Hematopoietic multipotent progenitor cell (in vitro differentiated cells): ENCODE measurements around the gene RARB. TPM values are rescaled to one million over a fixed set of nuclear protein-coding genes. Genes with fewer than 3 reads are reported as not detected.

Experiments used
- DNase-seq, 3 donors: peaks; one replicate each; pipeline ENCODE4 v3.0.0-alpha.2; 2011 to 2015; ENCODE audit warnings: low read depth in 2 of 3, low spot score in 2 of 3
- total RNA-seq: library from RNA; depleted of rRNA; stranded (reverse); fragments of >200 nt; gene quantifications from one replicate; pipeline ENCODE4 v1.2.3, GENCODE V29; 2012

Gene RARB
- total RNA-seq, 1 donor, result under 0.01 TPM

DNA sequence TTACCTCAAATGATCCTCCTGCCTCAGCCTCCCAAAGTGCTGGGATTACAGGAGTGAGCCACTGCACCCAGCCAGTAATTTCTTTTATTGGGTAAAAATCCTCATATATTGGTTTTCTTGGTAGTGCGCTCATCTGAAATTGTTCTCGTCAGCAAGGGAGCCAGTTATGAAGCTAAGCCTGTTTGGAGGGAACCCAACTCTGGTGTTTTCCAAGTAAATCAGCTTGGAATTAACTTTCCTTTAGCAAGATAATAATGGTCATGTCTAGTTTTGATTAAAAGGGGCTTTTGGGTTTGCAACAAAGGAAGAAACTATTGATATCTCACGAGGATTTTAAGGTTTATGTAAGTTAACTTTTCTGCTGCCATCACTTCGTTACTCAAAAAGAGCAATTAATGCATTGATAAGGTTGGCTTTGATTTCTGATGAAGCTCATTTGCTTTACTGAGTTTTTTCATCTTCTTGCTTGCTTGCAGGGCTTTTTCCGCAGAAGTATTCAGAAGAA, 72.7 kb downstream of the RARB start:
- no peak for DNase-seq

DNA sequence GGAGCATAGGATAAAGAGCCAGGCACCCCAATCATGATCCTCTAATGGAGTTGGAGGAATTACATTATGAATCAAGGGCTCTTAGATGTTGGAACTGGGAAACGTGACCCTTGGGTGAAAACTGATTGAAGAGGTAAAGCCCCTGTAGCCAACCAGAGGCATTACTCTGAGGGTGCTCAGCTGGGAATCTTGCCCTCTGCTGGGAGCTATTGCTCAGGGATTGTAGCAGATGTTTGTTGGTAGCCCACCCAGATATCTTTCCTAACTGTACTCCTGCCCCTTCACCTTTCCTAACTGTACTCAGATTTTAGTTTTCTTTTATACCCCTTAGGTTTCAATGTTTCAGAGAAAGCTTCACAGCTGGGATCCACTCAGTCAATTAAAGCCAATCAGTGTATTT, 74.2 kb downstream of the RARB start:
- no peak for DNase-seq

DNA sequence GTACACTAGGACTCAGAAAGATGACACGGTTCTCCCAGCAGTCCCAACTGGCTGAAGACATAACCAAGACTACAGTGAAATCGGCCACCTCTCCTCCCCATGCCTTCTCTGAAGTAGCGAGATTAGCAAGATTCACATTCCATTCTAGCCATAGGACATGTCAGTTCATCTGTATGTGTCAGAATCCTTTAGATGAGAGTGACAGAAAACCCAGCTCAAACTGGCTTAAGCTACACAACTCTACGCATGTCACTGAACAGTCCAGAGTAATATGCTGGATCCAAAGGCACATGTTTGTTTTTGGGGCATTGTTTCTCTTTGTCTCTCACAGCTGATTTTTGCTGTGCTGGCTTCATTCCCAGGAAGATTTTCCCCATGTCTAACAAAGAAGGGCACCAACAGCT, 75.8 kb downstream of the RARB start:
- DNase-seq, result no peak

DNA sequence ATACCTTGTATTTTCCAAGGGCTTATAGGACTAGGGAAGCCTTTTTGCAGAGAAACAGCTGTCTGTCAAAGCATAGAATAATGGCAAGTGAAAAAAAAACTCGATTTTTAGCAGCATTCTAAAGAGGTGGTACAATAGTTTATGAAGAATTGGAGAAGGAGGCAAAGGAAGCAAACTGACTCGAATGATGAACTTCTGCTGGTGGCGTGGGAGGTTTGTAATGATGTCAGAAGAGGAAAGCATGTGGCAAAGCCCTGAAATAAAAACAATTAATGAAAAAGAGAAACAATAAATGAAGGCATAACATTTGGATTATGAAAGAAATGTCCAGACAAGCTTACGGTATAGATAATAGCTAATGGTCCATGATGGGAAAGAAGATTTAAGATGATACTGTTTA, 77.5 kb downstream of the RARB start:
- no peak for DNase-seq

DNA sequence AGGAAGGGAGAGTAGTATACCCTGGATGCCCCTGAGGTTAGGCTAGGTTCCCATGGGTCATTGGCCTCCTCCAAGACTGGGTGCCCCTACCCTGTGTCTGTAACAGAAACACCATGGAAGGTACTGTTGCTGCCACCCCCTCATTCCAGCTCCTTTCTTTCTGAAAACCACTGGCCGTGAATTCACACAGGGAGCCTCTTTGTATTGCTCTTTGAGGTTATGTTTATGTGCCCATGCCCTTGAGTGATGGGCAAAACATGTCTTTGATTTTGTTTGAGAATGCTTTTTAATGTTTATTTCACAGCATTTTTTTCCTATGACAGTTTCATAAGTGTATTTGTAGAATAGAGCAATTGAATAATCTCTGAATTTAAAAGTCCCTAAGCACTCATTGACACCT, 79.7 kb downstream of the RARB start:
- no peak for DNase-seq

DNA sequence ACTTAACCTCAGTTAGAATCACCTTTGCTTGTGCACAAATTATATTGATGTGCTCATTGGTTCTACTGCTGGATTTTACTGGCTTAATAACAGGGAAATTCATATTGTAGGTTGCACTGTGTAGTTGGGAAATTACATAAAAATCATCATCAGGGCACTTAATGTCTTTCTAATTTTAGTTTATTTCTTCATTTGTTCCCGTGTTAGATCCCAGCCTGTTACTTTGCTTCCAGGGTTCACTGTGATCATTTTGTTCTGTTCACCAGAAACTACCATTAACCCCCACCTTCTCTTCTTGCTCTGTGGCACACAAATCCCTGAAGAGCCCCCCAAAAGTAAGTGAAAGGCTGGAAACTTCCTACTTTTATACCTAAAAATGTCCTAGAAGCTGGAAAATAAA, 80.4 kb downstream of the RARB start:
- DNase-seq, result no peak

DNA sequence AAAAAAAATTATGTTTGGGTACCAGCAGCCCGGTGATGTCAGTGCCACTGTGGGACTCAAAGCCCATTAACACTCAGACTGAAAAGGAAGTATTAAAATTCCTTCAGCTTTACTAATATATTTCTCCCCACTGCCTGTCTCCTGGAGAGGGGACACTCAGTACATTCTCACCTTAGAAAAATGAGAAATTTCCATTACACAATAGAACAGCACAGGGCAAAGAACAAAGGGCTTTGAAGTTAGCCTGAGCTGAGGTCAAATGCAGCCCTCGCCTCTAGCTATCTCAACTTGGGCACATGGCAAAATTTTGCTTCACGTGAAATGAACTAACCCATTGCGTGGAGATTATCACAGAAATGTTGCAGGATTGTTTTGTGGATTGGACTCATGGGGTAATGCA, 80.8 kb downstream of the RARB start:
- DNase-seq, result no peak

DNA sequence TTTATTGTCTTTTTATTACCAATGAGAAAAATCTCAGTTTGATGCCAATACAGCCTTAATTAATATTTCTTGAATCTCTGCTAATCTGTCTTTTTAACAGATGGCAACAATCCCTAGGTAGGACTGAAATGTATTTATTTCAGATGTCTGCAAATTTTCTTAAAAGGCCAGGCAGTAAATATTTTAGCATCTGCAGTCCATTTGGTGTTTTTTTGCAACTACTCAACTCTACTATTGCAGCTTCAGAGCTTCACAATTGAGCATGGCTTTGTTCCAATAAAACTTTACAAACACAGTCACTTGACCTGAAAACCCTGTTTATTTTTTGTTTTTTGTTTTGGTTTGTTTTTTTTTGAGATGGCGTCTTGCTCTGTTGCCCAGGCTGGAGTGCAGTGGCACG, 82.7 kb downstream of the RARB start:
- no peak for DNase-seq

DNA sequence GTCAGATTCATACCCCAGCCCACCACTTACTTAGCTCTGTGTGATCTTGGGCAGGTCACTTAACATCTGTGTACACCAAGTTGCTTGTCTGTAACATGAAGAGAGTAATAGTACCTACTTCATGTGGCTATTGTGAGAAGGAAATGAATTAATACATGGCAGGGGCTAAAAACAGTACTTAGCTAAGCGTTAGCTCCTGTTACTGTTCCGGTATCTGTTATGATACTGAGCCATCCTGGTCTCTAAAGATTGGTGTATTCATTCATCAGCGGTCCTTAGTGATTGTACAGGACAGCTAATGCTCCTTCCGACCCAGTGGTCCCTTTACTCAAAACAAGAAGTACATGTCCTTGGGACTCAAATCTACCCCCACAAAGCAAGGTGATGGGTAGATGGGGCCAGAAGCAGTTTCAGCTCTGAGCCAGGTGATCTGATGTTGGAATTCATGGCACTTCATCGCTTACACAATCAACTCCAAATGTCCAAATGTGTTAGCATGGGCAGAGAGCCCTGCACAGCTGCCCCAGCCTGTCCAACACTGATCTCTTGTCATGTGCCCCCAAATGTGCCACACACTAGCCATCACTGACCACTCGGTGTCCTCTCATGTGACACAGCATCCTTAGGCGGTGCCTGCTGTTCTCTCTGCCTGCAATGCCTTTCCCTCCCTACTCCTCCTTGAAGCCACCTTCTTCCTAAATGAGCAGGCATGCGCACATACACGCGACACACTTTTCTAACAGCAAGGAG, 84.1 kb downstream of the RARB start:
- no peak for DNase-seq

DNA sequence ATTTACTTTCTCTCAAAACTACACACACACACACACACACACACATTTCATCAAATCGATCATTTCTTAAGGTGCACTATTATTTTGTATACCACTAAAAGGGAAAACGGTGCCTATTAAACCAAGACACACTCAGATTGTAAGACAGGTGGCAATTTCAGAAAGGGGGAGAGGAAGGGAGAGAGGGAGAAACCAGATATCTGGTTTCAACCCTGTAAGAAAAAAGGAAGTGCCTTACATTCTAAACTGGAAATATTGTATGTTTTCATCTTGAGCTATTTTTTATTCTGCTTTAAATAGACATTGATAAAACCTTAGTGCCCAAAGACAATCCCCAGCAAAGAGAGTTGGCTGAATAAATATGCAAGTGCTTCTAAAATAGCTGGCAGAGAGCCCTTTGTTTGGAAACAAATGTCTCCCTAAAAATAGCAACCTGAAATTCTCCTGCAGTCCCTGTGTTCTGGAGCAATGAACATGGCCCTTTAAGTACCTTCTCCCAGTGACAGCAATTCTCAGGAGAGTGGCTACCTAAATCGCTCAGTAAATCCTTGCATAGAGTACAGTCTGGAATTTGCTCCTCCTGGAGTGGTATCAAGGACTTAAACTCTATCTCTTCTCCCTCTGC, 85.7 kb downstream of the RARB start:
- DNase-seq, result no peak

DNA sequence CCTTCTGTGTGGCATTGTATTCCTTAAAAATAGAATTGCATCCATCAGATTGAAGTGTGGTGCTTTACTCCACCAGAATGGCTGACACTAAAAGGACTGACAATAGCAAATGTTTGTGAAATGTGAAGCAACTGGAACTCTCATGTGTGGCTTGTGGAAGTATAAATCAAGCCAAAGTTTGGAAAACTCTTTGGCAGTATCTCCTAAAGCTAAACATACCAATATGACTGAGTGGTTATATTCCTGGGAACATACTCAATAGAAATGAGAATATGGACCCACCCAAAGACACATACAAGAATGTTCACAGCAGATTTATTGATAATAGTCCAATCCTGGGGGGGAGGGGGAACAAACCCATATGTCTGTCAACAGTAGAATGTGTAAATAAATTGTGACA, 87.1 kb downstream of the RARB start:
- no peak for DNase-seq

DNA sequence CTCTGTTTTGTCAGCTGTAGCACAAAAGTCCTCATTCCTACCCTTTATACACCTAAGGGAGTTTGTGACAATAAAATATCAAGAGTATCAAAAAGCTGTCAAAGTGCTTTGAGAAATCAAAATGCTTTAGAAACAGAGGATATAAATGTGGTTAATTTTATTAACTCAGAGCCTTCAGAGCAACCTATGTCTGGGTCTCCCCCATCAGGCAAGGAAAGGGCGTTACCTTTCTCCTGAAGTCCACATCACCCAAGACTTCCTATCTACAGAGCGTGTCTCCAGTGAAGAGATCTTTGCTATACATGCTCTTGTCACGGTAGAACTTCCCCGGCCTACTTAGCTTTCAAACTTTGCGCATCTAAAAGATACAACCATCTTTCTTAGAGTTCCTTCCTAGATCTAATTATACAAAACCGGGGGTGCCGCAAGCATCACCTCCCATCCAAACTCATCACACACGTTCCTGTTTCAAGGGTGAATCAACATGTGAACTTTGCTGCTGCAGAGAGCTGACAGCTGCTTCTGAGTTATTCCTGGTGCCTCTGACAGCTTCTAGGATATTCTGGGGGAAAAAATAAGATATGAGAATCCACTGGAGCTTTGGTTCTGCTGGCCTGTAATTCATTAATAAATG, 93.0 kb downstream of the RARB start:
- no peak for DNase-seq

DNA sequence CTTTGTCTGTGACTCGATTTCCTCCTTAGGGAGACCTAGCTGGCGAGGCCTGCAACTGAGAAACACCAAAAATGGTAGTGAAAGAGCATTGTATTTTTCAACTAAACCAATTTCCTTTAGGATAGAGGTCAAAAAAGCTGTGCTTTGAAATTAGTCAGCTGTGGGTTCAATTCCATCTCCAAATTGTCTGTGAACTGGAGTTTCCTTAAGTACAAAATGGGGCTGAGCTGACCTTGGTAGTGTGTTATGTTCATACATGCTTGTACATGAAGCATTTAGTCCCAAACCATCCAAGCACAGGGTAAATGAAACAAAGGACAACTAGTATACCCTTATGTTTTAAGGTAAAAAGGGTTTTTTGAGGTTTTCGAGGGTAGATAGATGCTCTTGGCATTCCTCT, 99.3 kb downstream of the RARB start:
- no peak for DNase-seq

DNA sequence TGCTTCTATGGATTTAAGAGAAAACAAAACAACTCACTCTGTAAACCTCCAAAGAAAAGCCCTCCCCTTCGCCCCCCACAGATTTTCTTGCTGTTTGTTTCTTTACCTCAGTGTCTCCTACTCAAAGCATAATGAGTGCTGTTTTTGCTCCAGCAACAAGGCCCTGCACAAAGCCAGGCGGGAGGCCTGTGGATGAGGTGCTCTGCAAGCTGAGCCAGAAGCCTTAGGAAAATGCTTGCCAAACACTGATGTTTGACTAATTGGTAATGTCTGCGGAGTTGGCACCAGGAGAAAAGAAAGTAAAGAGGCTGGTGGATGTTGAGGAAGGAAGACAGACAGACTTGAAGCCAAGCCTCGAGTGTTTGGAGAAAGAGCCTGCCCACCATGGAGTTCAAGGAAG, 99.7 kb downstream of the RARB start:
- no peak for DNase-seq

DNA sequence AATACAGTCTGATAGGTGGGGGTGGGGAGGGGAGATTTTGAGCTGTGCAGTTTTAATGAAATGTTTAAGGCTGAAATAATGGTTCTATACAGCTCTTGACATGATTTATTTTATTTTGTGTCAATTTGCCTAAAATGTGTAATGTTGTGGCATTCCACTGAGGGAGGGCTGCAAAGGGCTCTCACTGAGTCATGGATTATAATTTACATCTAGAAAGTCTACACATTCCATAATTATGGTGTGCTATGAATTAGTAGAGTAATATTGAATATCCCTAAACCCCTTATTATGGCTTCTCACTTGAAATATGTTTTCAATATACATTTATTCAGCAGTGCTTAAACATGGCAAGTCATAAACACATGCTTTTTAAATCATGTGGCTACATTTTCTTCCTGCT, 103.9 kb downstream of the RARB start:
- DNase-seq, result no peak

DNA sequence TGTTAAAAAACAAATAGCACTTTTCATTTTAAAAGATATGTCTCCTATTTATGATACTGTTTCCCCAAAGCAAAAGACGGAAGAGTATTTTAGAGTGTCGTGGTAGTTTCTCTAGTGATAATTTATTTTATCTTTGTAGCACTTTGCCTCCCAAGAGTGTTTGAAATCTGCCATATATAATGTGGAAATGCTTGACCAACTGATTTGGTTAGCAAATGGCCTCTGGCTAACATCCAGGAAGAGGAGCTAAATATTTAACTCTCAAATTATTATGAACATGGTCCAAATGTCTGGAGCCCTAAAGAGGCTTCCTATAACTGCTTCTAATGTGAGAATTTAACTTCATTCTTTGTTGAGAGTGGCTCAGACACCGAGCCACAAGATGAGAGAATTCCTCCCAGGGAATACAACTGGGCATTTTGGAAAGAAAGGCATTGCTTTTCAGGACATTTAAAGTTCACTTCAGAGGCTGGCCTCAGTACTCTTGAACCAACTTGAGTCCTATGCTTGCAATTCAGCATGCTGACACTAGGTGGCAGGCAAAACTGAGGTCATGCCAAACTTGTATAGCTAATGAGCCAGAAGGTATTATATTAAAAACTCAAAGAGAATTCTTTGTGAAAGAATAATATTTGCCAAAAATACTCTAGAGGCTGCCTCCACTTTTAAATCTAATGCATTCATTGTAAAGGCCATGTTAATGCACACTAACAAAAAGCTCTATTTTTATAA, 104.5 kb downstream of the RARB start:
- DNase-seq, result no peak

DNA sequence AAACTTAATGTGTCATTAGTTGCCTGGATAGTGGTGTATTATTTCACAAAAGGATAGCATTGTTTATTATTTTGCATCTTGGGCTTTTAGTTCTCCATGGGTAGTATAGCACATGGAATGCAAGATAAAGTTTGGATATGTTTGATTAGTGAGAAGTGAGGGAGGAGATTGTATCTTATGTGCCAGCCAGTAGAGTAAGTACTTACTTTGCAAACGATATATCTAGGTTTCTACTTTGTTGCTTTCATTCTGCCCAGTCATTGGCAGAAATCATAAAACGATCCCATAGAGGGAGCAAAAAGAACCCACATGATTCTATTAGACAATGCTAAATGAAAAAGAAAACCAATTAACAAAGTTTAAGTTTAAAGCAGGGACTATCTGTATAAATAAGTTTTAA, 105.3 kb downstream of the RARB start:
- DNase-seq, result no peak

DNA sequence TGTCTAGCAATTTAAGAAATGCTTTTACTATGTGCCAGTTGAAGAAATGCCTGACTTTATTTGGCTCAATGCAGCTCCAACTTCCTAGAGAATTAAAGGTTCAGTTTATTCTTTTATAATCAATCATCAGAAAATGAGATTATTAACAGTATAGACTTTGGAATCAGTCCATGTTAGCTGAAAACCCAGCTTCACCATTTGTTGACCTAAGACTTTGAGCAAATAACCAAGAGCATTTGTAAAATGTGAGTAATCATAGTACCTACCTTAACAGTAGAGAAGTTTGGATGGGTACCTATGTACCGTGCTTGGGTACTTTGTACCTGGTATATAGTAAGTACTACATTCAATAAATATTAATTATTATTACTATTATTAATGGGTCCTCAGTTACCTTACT, 105.9 kb downstream of the RARB start:
- no peak for DNase-seq

DNA sequence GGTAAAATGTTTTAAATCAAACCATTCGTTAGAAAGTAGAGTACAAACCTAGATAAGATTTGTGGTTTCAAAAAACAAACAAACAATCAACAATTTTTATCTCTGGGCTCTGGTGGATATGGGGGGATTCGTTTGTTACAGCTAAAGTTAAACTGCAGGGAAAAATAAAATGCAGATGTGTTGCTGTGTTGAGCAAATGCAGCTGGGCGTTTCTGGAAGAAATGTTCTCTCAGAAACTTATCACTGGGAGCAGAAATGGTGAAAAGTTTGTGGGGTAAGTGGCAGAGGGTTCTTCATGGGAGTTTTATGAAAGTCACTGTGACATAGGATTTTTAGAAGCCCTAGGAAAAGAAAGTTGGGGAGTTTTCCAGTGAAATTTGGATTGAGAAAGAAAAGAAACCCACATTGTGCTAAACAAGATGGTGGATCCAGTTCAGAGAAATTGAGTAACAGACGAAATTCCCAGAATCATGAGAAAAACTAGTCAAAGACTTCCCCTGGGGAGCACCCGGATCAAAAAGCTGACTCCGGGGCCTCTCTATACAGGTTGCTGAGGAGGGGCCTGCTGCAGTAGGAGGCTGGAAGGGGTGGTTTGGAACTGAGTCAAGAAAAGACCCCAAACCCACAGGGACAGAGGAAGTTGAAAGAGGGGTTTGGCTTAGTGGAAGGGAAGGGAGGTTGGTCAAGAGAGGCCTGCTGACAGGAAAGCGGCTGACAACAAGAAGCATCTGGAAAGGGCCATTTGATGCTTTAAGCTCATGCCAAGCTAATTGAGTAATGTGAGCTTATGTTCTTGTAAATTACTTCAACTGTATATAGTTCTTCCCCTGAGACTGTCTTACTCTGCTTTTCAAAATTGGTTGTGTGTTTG, 108.7 kb downstream of the RARB start:
- peak in 1 of 3 donors; percentile 1 for DNase-seq

DNA sequence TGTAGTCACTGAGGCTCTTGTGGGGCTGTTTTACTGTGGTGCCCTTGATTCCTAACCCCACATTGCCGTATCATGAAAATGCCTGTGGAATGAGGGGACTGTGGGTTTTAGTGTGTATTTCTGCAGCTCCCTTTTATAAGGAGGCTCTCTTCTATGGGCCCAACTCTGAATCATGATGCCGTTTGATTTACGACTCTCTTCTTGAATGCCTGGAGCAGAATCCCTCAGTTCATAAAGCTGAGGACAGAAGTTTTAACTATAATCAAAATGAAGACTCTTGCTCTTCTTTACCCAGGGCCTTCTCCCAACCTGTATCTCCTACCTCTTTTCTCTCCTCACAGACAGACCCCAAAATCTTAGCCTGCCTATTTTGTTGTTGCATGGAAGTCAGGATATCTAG, 109.5 kb downstream of the RARB start:
- no peak for DNase-seq
